Prostate gland (tissue), 2 donors: ENCODE results near the gene FAIM2.

Source experiments
- POLR2A ChIP-seq: fragments of 450-650 bp; IDR thresholded peaks from one replicate; pipeline ENCODE4 v1.6.1; 2016; ENCODE audit warnings: antibody characterized with exemption, mild to moderate bottlenecking
- POLR2AphosphoS5 ChIP-seq: sonication (generic); formaldehyde crosslinking; IDR thresholded peaks from one replicate; pipeline ENCODE4 v1.6.1; 2017; ENCODE audit warnings: antibody characterized with exemption
- TF ChIP-seq, protein P1 (sequence below), 4 experiments: fragments of 200-600 bp in 2 of 4; fragments of 450-650 bp in 2 of 4; sonication (generic) in 2 of 4; IDR thresholded peaks; 1 replicate in 3 of 4; 2 replicates in 1 of 4; pipeline ENCODE4 v1.5.1; 2016 to 2019; ENCODE audit warnings: antibody characterized with exemption in 4 of 4, mild to moderate bottlenecking in 2 of 4, moderate library complexity in 2 of 4

DNA sequence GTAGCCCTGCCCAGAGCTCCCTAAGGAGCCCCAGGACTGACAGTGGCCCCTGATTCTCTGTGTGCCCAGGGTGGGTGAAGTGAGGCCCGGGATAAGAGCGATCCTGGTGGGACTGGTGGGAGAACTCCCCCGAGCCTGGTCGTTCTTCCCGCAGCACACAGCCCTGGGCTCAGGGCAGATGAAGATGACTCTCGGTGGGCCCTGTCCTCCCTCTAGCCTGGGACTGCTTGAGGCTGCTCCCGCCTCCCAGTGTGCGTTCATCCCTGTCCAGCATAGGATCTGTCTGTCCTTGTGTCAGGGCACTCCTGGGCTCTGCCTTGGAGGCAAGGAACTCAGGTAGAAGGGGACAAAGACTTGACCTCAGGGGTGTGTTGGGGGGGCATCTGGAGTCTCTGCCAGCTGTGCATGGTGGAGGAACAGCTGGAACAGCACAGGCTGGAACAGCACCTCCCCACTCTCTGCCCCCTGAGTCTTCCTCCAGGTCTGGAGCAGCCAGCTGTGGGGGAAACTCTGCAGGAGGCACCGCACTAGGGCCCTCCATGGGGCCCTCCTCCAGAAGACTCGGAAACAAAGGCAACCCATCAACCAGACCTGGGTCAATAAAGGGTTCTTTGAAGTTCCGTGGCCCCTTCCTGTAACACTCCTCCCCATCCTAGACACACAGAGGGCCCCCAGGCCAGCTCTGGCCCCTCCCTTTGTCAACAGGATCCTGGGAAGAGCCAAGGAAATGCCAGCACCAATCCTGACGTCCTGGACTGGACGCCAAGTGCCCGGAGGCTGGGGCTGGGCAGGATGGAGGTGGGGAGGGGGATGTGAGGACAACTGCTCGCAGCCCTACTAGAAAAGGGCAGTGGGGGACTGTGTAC, 15.9 kb downstream of the FAIM2 start:
- TF ChIP-seq, protein P1, sequence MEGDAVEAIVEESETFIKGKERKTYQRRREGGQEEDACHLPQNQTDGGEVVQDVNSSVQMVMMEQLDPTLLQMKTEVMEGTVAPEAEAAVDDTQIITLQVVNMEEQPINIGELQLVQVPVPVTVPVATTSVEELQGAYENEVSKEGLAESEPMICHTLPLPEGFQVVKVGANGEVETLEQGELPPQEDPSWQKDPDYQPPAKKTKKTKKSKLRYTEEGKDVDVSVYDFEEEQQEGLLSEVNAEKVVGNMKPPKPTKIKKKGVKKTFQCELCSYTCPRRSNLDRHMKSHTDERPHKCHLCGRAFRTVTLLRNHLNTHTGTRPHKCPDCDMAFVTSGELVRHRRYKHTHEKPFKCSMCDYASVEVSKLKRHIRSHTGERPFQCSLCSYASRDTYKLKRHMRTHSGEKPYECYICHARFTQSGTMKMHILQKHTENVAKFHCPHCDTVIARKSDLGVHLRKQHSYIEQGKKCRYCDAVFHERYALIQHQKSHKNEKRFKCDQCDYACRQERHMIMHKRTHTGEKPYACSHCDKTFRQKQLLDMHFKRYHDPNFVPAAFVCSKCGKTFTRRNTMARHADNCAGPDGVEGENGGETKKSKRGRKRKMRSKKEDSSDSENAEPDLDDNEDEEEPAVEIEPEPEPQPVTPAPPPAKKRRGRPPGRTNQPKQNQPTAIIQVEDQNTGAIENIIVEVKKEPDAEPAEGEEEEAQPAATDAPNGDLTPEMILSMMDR (IDR thresholded peaks at IDR 0.05), result no peak
- TF ChIP-seq POLR2A (no peak), POLR2AphosphoS5 (peak; percentile 5)
